ENCODE measurements around the gene TSEN15. TPM values are rescaled to one million over a fixed set of nuclear protein-coding genes. Genes with fewer than 3 reads are reported as not detected.

Gene TSEN15
- total RNA-seq (2014; rRNA removed; shearing (Covaris generic); ENCODE audit: low replicate concordance): 81.1 and 152 TPM in 2 replicates

DNA sequence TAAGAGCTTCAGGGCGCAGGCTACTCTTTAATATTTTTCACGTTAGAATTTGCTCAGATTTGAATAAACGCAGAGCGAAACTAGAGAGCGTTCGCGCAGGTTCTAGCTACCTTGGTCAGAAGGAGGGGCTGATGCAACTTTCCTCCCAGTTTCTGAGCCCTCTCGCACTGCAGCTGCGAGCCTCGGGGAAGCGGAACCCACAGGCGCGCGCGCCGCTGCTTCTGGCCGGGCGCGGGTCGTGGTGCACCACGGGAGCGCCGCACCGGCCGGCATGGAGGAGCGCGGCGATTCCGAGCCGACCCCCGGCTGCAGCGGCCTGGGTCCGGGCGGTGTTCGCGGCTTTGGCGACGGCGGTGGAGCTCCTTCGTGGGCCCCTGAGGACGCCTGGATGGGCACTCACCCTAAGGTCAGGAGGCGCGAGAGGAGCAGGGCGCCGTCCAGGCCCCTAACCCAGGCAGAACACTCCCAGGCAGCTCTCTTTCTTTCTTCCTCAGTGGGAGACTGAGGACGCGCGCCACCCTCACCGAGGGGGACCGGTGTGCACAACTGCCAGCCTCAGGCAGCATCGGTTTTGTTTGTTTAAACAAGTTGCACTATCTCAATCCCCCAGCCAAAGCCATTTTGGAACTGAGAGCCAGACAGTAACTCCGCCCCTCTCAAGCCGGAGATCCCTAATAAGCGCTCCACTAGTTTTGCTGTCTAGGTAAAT, at the start of gene TSEN15:
Gene TSEN15, plus strand, starts transcription at position 246 of the 709 bp plus-strand sequence. Its CDS starts 26 bp downstream, at position 272.
- H3K36me3 ChIP-seq: peaks cover 19% of the 10 kb centered on the region
- peak; percentile 87 for DNase-seq
- no peaks in the 10 kb centered on the region for H3K9me3 ChIP-seq
- H3K4me3 ChIP-seq: peak within 1 kb of the TSS; percentile 76
- no peaks in the 10 kb centered on the region for H3K27me3 ChIP-seq

DNA sequence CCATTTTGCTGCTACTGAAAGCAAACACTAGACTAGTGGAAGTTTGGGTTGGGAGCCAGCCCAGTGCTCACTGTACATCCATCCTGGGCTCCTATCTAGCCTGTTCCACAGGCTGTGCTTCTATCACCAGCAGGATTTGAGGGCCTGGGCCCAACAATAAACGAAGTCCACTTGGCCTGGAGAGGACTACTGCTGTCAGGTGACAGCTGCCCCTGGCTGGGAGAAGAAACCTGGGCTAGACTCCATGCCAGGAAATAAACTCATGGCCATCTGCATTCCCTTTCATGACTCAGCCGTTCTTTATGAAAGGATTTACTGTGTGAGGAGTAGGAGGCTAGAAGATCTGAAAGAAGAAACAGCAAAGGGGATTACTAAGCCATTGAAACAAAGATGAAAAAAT, 49.5 kb upstream of the TSEN15 start:
- Histone ChIP-seq H3K27me3 (no peaks in the 10 kb centered on the region), H3K36me3 (no peaks in the 10 kb centered on the region), H3K9me3 (no peaks in the 10 kb centered on the region), H3K4me3 (no peak overlapping the region)
- DNase-seq: peak; percentile 84

DNA sequence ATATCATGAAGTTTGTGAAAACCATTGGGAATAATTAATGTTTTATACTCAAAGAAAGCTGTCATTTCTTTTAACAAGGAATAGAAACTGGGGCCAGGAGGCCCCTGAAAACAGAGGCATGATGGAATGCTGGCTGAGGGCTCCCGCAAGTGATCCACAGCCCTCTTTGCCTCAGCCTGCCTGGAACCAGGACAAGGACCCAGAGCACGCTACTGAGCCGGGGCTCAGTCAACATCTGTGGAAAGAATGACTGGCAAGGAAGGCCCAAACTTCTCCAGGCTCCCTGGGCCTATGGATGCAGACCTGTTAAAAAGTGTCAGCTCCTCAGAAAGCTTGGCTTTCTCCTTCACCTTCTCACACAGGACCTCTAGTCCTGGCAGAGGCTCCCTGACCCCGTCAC, 46.6 kb upstream of the TSEN15 start:
- DNase-seq: no peak
- Histone ChIP-seq H3K27me3 (no peaks in the 10 kb centered on the region), H3K9me3 (no peaks in the 10 kb centered on the region), H3K36me3 (no peaks in the 10 kb centered on the region), H3K4me3 (no peak overlapping the region)

DNA sequence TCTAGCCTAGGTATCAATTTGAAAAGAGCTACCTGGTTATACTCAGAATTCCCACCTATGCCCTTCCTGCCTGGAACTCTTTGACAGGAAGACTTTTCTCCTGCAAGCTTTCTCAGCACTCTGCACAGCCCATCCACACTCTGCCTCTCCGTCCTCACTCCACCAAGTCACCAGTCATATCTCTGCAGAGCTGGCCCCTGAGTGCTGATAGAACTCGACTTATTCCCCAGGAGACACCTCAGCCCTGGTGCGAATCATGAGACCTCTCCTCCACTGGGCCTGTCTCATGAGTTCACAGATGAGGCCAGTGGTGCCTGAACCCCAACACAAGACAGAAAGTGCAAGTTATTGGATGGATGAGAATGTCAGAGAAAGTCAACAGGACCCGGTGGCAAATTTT, 46.0 kb upstream of the TSEN15 start:
- no peak overlapping the region for H3K4me3 ChIP-seq
- no peaks in the 10 kb centered on the region for H3K9me3 ChIP-seq
- H3K27me3 ChIP-seq: no peaks in the 10 kb centered on the region
- DNase-seq: no peak
- H3K36me3 ChIP-seq: no peaks in the 10 kb centered on the region

DNA sequence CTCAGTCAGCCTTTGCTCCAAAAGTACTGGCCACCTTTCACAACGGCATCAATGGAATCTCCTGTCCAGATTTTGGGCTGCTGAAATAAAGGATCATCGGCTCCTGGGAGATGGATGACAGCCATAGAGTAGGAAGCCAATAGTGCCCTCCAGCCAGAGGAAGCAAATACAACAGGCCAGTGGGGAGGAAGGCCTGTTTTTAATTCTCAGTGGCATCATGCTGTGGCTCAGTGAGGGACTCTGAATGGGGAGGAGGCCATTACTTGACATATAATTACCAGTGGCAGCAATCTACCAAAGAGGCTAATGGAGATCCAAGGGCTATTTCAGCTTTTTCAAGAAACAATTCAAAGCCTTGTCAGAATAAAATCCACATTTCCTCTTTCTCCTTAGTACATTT, 40.7 kb upstream of the TSEN15 start:
- no peaks in the 10 kb centered on the region for H3K27me3 ChIP-seq
- no peak for DNase-seq
- H3K36me3 ChIP-seq: no peaks in the 10 kb centered on the region
- no peaks in the 10 kb centered on the region for H3K9me3 ChIP-seq
- no peak overlapping the region for H3K4me3 ChIP-seq

DNA sequence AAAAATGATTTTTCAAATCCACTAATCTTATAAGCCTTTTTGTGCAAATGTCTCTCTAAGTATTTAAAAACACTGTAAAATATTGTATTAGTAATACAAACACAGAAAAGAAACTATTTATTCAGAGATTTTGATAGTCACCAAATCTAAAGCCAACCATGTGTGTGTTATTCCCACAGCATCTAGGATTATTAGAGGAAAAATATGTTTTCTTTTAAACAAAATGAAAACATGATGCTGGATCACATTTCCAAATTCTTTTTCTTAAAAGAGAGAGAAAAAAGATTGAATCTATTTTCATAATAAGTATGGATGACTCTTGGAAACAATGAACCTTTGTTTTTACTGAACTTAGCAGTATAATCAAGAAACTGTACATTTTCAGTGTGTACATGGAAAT, 39.3 kb upstream of the TSEN15 start:
- H3K9me3 ChIP-seq: no peaks in the 10 kb centered on the region

DNA sequence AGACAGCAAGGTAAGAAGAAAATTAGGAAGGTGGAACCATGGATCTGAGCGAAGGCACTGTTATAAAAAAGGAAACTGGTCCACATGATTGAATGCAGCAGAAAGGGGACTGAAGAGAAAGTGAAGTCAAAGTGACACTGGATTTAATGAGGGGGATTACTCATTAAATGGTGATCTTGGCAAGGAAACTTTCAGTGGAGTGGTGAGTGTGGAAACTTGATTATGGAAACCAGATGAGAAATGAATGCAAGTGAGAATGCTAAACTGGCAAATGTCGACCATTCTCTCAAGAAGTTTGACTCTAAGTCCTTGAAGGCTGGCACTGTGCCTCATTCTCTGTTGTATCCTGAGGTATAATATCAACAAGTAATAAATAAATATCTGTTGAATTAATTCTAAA, 37.3 kb upstream of the TSEN15 start:
- no peak for DNase-seq
- no peaks in the 10 kb centered on the region for H3K36me3 ChIP-seq
- H3K4me3 ChIP-seq: no peak overlapping the region
- no peaks in the 10 kb centered on the region for H3K9me3 ChIP-seq
- H3K27me3 ChIP-seq: no peaks in the 10 kb centered on the region

More for the DNA sequence above, 39.3 kb upstream of the TSEN15 start:
- no peak for DNase-seq
- Histone ChIP-seq H3K27me3 (no peaks in the 10 kb centered on the region), H3K36me3 (no peaks in the 10 kb centered on the region), H3K4me3 (no peak overlapping the region)

DNA sequence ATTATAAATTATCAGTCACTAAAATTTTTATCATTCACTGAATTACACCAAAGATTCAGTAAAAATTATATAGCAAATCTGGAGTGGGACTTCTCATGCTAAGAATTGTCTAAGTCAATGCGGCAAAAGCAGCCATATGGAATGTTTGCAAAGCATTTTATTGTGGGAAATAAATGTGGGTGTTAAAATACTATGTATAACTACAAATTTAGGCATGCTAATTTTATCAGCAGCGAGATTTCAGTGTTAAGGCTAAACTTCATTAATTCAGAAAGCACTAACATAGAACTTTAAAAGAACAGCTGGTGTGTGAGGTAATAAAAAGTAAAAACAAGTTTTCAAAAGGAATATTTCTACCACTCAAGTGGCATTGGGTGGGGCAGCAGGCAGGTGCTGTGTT, 35.4 kb upstream of the TSEN15 start:
- Histone ChIP-seq H3K4me3 (no peak overlapping the region), H3K9me3 (no peaks in the 10 kb centered on the region), H3K27me3 (no peaks in the 10 kb centered on the region), H3K36me3 (no peaks in the 10 kb centered on the region)
- no peak for DNase-seq

DNA sequence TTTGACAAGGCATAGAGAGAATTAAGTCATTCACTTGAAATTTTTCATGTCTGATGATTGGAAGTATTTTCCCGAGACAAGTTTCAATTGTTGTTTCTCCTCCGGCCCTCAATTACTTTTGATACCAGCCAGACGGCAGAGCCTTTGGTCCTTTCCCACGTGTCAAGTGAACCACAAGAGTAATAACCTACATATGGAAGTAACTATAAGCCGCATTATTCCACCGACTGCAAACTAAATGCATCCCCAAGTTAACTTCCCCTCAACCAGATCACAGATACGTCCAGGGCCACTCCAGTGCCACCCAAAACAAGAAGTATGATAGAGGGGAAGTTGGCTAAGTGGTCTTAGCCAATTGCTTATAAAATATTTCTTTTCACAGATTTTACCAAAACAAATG, 34.2 kb upstream of the TSEN15 start:
- no peak overlapping the region for H3K4me3 ChIP-seq
- no peaks in the 10 kb centered on the region for H3K27me3 ChIP-seq
- no peaks in the 10 kb centered on the region for H3K36me3 ChIP-seq
- H3K9me3 ChIP-seq: no peaks in the 10 kb centered on the region
- no peak for DNase-seq

DNA sequence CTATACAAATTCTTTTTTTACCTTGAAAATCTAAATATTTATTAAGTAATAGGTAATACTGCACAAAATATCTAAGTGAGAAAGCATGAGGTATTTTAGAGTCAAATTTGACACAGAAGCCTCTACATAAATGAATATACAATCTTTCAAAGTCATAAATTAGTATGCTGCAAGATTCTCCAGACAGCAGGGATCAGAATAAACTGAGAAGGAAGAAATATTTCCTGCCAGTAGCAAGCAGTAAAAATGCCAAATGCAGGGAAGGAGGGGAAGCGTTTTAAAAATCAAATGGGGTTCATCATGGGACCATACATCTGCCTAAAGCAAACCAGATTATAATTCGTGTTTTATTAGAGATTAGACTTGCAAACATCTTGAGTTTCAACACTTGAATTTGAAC, 32.9 kb upstream of the TSEN15 start:
- no peaks in the 10 kb centered on the region for H3K9me3 ChIP-seq
- no peak overlapping the region for H3K4me3 ChIP-seq
- DNase-seq: no peak
- H3K36me3 ChIP-seq: no peaks in the 10 kb centered on the region
- H3K27me3 ChIP-seq: no peaks in the 10 kb centered on the region

DNA sequence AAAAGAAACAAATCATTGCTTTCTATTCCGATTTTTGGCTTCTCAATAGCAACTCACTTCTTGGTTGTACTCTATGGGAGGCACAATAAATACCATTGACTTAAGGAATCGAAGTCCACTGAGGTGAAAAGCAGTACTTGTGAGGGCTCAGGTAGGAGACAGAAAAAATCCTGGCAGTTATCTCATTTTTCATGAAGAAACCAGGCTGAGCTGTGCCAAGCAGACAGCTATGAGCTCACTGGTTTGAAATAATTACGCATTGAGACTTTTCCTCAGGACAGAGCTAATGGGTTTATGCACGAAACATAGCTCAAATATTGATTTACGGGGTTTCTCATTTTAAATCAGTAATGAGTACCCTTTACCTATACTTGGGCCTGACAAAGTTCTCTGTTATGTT, 32.5 kb upstream of the TSEN15 start:
- H3K36me3 ChIP-seq: no peaks in the 10 kb centered on the region
- no peak overlapping the region for H3K4me3 ChIP-seq
- H3K9me3 ChIP-seq: no peaks in the 10 kb centered on the region
- H3K27me3 ChIP-seq: no peaks in the 10 kb centered on the region
- DNase-seq: no peak

DNA sequence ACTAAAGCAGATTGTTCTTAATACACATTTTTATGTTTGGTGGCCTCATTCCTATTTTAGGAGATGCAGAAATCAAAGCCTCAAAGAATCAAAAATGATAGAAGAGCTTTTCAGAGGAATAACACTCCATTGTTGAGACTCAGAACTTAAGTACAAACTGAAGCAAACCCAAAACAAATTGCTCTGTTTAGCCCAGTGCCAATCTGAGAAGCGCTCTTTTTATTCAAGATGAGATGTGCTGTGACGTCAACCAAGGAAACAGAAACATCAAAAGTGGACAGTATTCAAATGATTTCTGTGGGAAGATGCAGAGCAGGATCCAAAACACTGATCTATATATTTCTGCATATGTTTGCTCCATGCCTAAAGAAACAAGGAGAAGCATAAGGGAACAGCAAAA, 32.0 kb upstream of the TSEN15 start:
- Histone ChIP-seq H3K27me3 (no peaks in the 10 kb centered on the region), H3K36me3 (no peaks in the 10 kb centered on the region), H3K4me3 (no peak overlapping the region), H3K9me3 (no peaks in the 10 kb centered on the region)
- DNase-seq: no peak

DNA sequence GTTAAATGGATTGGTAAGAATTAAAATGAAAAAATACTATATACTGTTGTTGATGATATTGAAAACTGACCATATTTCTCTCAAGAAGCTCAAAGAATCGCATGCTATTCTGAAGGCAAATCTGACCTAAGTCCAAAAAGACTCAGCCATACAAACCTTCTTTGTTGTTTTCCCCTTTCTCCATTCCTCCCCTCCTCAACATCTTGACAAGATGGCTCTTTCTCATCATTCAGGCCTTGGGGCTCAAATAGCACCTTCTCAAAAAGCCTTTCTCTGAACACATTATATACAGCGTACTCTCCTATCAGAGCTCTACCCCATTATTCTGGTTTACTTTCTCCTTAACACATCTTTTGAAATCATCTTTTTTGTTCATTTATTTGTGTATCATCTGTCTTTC, 31.2 kb upstream of the TSEN15 start:
- H3K9me3 ChIP-seq: no peaks in the 10 kb centered on the region
- no peak for DNase-seq
- no peaks in the 10 kb centered on the region for H3K27me3 ChIP-seq
- H3K4me3 ChIP-seq: no peak overlapping the region
- no peaks in the 10 kb centered on the region for H3K36me3 ChIP-seq

DNA sequence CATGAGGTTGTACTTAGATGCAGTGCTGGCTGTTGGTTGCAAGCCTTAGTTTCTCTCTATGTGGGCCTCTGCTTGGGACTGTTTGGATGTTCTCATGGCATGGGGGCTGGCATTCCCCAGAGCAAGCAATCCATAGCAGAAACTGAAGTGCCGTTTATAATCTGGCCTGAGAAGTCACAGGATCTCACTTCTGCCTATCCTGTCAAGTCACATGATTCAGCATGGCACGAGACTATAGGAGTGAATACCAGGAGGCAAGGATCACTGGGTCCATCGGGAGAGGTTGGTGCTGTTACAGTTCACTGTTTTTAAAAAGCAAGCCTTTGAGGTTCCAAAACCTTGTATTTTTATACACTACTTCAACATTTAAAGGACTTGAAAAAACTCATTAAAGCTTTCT, 30.7 kb upstream of the TSEN15 start:
- no peak overlapping the region for H3K4me3 ChIP-seq
- H3K27me3 ChIP-seq: no peaks in the 10 kb centered on the region
- H3K36me3 ChIP-seq: no peaks in the 10 kb centered on the region
- no peak for DNase-seq
- no peaks in the 10 kb centered on the region for H3K9me3 ChIP-seq

DNA sequence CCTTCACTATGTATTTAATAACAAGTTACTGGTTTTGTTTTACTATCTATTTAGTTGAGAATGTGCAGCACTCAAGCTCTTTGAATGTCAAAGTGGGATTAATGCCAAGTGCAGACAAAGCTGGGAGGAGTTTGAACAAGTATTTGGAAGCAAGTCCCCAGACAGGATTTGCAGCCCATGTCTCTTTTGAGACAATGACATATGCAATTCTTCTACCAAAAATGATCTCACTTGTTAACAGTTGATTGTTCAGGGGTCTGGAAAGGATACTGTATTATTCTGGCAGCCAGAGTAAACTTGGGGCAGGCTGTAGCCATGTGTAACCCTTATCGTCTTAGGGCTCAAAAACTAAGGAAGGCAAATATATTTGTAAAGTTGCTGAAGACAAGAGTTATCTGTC, 29.8 kb upstream of the TSEN15 start:
- Histone ChIP-seq H3K9me3 (no peaks in the 10 kb centered on the region), H3K36me3 (no peaks in the 10 kb centered on the region), H3K4me3 (no peak overlapping the region), H3K27me3 (no peaks in the 10 kb centered on the region)
- DNase-seq: peak; percentile 27

DNA sequence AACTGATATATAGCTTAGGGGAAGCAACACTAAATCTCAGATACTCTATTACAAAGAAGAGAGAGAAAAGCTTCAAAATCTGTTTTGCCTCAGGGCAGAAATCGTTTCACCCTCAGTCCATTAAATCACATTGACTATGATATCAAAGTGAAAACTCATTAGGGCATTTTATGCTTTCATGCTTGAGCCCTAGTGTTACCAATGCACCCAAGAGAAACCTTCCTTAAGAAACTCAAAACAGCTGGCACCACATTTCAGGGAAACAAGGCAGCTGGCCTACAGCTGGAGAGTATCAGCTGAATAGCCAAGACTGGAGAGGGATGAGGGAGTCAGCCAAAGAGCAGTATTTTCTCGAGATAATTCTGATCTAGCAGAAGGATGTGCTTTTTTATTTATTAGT, 28.9 kb upstream of the TSEN15 start:
- DNase-seq: peak; percentile 38
- H3K36me3 ChIP-seq: no peaks in the 10 kb centered on the region
- H3K4me3 ChIP-seq: no peak overlapping the region
- H3K9me3 ChIP-seq: no peaks in the 10 kb centered on the region
- no peaks in the 10 kb centered on the region for H3K27me3 ChIP-seq

DNA sequence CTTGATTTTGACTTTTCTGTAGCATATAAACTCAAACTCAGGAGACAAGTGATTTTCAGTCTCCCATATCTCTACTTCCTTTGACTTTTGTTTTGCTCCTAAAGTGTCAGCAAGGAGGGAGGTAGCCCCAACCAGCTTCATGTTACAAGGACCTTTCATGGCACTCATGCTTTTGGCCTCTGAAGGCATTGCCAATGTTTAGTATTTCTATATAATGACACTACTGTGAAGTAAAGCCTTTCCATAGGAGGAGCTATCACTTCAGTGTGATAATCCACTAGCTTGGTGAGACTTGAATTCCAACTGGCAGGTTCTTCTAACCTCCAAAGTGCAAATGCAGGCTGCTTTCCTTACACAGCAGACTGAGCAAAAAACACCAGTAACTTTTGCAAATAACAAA, 28.4 kb upstream of the TSEN15 start:
- Histone ChIP-seq H3K27me3 (no peaks in the 10 kb centered on the region), H3K4me3 (no peak overlapping the region), H3K36me3 (no peaks in the 10 kb centered on the region), H3K9me3 (no peaks in the 10 kb centered on the region)
- no peak for DNase-seq

DNA sequence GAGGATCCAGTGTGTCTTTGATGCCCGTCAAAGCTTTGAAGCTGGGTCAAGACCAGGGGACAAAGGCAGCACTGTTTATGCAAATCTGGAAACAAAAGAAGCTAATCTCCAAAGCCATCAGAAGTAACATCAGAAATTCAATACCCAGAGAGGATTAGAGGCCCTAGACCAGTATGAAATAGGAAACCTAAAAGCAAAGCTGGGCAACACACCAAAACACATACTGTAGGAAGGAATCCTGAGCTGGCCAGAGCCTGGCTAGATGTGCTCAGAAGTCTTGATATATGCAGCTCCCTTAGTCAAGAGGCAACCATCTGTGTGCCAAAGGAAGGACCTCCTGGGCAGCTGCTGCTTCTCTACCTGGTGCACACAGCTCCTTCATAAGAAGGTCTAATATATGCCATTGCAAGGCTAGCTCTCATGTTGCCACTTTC, 26.3 kb upstream of the TSEN15 start:
- no peaks in the 10 kb centered on the region for H3K9me3 ChIP-seq
- peak; percentile 89 for DNase-seq
- no peaks in the 10 kb centered on the region for H3K27me3 ChIP-seq
- H3K4me3 ChIP-seq: no peak overlapping the region
- H3K36me3 ChIP-seq: no peaks in the 10 kb centered on the region

All from MG63 (cell line).